ENCODE results near the gene NKG7. TPM values are rescaled to one million over a fixed set of nuclear protein-coding genes. Genes with fewer than 3 reads are reported as not detected.
"Not testable (repeated sequence)": the region's sequence is repeated elsewhere in the genome, so short reads cannot be mapped to it uniquely, and the experiment has no call there.

Gene NKG7
- total RNA-seq, 1 donor from 2014 or later = not detected

DNA sequence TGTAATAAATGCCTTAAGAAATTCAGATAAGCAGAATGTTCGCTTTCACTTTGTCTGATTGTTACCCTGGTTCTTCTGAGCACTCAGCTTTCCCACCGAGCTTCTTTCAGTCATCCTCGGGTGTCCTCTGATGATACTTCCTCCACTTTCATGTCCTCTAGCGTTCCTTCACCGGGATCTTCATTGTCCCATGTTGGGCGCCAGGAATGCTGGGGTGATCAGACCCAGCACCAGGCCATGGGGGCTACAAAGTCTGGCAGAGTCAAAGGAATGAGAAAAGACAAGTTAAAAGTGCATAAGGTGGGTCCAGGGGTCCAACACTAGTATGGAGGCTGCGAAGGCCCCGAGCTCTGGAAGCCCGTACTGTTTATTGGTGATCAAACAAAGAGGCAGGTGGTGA lies 29.7 kb upstream of the NKG7 start:
- Mint-ChIP-seq H3K4me3 (no peak overlapping the region), H3K36me3 (peaks cover 7% of the 10 kb centered on the region)

GRCh38 chr19:51399936-51400335 lies 27.5 kb upstream of the NKG7 start:
- not testable (repeated sequence) for H3K27ac Mint-ChIP-seq; H3K4me3 Mint-ChIP-seq; H3K36me3 Mint-ChIP-seq; H3K27me3 Mint-ChIP-seq; DNase-seq (ENCODE audit: extremely low spot score, unreplicated experiment)
- H3K9me3 Mint-ChIP-seq = peaks cover 21% of the 10 kb centered on the region
- peaks cover 14% of the 10 kb centered on the region for H3K4me1 Mint-ChIP-seq (ENCODE audit: unreplicated experiment)

More for the DNA sequence above, 29.7 kb upstream of the NKG7 start:
- Mint-ChIP-seq H3K27me3 (no peaks in the 10 kb centered on the region), H3K27ac (no peak overlapping the region), H3K9me3 (peaks cover 20% of the 10 kb centered on the region), H3K4me1 (ENCODE audit: unreplicated experiment) (peaks cover 11% of the 10 kb centered on the region)
- DNase-seq (ENCODE audit: extremely low spot score, unreplicated experiment) = no peak
- TF ChIP-seq, protein P1, sequence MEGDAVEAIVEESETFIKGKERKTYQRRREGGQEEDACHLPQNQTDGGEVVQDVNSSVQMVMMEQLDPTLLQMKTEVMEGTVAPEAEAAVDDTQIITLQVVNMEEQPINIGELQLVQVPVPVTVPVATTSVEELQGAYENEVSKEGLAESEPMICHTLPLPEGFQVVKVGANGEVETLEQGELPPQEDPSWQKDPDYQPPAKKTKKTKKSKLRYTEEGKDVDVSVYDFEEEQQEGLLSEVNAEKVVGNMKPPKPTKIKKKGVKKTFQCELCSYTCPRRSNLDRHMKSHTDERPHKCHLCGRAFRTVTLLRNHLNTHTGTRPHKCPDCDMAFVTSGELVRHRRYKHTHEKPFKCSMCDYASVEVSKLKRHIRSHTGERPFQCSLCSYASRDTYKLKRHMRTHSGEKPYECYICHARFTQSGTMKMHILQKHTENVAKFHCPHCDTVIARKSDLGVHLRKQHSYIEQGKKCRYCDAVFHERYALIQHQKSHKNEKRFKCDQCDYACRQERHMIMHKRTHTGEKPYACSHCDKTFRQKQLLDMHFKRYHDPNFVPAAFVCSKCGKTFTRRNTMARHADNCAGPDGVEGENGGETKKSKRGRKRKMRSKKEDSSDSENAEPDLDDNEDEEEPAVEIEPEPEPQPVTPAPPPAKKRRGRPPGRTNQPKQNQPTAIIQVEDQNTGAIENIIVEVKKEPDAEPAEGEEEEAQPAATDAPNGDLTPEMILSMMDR (conservative IDR thresholded peaks at IDR 0.05) = no peak

GRCh38 chr19:51399231-51399630 lies 26.8 kb upstream of the NKG7 start:
- Mint-ChIP-seq H3K4me3 (no peak overlapping the region), H3K9me3 (peaks cover 21% of the 10 kb centered on the region), H3K27ac (no peak overlapping the region), H3K27me3 (no peaks in the 10 kb centered on the region), H3K4me1 (ENCODE audit: unreplicated experiment) (peaks cover 17% of the 10 kb centered on the region), H3K36me3 (peaks cover 7% of the 10 kb centered on the region)
- TF ChIP-seq, protein P1 (conservative IDR thresholded peaks at IDR 0.05) = no peak
- no peak for DNase-seq (ENCODE audit: extremely low spot score, unreplicated experiment)

- Mint-ChIP-seq H3K27ac (peak overlapping the region; percentile 65), H3K27me3 (no peaks in the 10 kb centered on the region), H3K4me3 (peak overlapping the region; percentile 70), H3K9me3 (peaks cover 20% of the 10 kb centered on the region), H3K4me1 (ENCODE audit: unreplicated experiment) (peaks cover 22% of the 10 kb centered on the region), H3K36me3 (peaks cover 3% of the 10 kb centered on the region)
- DNase-seq (ENCODE audit: extremely low spot score, unreplicated experiment) = no peak
- TF ChIP-seq, protein P1 (conservative IDR thresholded peaks at IDR 0.05) = peak; percentile 70
These were observed 25.7 kb upstream of the NKG7 start for GRCh38 chr19:51398096-51398704.

DNA sequence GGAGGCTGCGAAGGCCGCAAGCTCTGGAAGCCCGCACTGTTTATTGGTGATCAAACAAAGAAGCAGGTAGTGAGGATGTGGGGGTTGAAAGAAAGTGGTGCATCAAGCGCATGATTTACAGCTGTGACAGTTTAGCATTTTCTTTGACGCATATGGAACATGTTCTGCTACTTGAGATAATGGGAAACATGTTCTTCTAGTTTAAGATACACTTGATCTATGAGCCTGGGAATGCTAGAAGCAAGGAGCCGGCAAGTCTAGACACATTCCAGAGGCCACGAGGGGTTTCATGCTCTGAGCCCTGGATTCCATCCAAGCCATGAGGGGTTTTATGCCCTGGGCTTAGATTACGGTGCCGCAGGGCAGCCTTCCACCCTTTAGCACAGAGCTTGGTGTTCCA lies 25.0 kb upstream of the NKG7 start:
- H3K9me3 Mint-ChIP-seq = peaks cover 17% of the 10 kb centered on the region
- H3K27ac Mint-ChIP-seq = peak overlapping the region; percentile 65
- H3K4me3 Mint-ChIP-seq = peak overlapping the region; percentile 70
- H3K36me3 Mint-ChIP-seq; H3K27me3 Mint-ChIP-seq; DNase-seq (ENCODE audit: extremely low spot score, unreplicated experiment): not testable (repeated sequence)
- peaks cover 22% of the 10 kb centered on the region for H3K4me1 Mint-ChIP-seq (ENCODE audit: unreplicated experiment)

DNA sequence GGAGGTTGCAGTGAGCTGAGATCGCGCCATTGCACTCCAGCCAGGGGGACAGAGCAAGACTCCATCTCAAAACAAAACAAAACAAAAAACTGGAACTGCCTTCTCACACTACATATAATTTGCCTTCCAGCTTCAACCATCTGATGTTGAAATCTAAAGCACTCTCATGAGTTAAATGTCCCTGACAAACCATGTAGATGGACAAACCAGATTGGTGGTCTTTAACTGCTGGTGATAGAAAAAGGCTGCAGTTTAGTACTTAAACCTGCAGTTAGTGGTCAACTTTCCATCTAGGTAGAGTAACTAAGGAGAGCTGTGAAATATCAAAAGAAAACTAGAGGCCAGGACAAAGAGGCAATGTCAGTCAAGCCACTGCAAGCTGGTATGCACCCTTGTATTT lies 23.7 kb upstream of the NKG7 start:
- H3K9me3 Mint-ChIP-seq = peaks cover 9% of the 10 kb centered on the region
- TF ChIP-seq, protein P1 (conservative IDR thresholded peaks at IDR 0.05) = no peak
- H3K27me3 Mint-ChIP-seq = no peaks in the 10 kb centered on the region
- peaks cover 22% of the 10 kb centered on the region for H3K4me1 Mint-ChIP-seq (ENCODE audit: unreplicated experiment)
- peak overlapping the region; percentile 24 for H3K4me3 Mint-ChIP-seq
- no peak for DNase-seq (ENCODE audit: extremely low spot score, unreplicated experiment)
- H3K36me3 Mint-ChIP-seq = peaks cover 3% of the 10 kb centered on the region
- no peak overlapping the region for H3K27ac Mint-ChIP-seq

Measured in type B pancreatic cell (in vitro differentiated cells).